ENCODE results near the gene RO60. TPM values are rescaled to one million over a fixed set of nuclear protein-coding genes. Genes with fewer than 3 reads are reported as not detected.
A peak's percentile ranks its signal among the peaks of the same experiment; 100 is the strongest.

RO60 gene
- total and polyA plus RNA-seq, 2 of the 13 experiments (the other 11 are each of a cell fraction or from before 2014, with no cell fraction given) = 20.3 to 53.7 TPM

GRCh38 chr1:193104907-193105820, 45.8 kb downstream of the RO60 start, which contains the start of gene GLRX2 (continued):
- TF ChIP-seq, protein P1, sequence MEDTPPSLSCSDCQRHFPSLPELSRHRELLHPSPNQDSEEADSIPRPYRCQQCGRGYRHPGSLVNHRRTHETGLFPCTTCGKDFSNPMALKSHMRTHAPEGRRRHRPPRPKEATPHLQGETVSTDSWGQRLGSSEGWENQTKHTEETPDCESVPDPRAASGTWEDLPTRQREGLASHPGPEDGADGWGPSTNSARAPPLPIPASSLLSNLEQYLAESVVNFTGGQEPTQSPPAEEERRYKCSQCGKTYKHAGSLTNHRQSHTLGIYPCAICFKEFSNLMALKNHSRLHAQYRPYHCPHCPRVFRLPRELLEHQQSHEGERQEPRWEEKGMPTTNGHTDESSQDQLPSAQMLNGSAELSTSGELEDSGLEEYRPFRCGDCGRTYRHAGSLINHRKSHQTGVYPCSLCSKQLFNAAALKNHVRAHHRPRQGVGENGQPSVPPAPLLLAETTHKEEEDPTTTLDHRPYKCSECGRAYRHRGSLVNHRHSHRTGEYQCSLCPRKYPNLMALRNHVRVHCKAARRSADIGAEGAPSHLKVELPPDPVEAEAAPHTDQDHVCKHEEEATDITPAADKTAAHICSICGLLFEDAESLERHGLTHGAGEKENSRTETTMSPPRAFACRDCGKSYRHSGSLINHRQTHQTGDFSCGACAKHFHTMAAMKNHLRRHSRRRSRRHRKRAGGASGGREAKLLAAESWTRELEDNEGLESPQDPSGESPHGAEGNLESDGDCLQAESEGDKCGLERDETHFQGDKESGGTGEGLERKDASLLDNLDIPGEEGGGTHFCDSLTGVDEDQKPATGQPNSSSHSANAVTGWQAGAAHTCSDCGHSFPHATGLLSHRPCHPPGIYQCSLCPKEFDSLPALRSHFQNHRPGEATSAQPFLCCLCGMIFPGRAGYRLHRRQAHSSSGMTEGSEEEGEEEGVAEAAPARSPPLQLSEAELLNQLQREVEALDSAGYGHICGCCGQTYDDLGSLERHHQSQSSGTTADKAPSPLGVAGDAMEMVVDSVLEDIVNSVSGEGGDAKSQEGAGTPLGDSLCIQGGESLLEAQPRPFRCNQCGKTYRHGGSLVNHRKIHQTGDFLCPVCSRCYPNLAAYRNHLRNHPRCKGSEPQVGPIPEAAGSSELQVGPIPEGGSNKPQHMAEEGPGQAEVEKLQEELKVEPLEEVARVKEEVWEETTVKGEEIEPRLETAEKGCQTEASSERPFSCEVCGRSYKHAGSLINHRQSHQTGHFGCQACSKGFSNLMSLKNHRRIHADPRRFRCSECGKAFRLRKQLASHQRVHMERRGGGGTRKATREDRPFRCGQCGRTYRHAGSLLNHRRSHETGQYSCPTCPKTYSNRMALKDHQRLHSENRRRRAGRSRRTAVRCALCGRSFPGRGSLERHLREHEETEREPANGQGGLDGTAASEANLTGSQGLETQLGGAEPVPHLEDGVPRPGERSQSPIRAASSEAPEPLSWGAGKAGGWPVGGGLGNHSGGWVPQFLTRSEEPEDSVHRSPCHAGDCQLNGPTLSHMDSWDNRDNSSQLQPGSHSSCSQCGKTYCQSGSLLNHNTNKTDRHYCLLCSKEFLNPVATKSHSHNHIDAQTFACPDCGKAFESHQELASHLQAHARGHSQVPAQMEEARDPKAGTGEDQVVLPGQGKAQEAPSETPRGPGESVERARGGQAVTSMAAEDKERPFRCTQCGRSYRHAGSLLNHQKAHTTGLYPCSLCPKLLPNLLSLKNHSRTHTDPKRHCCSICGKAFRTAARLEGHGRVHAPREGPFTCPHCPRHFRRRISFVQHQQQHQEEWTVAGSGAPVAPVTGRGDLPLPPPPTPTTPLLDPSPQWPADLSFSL (CRISPR knock-in tag; IDR thresholded peaks at IDR 0.05) = no peak; the same call in 1 of the 2 replicates
- TF ChIP-seq BRF2 (CRISPR knock-in tag; IDR thresholded peaks at IDR 0.05) (no peak), SALL1 (CRISPR knock-in tag; IDR thresholded peaks at IDR 0.05) (peak; percentile 67), SRSF9 (IDR thresholded peaks at IDR 0.05; ENCODE audit: borderline replicate concordance, insufficient read depth, low read depth, low read length, poor library complexity, severe bottlenecking) (no peak), ZSCAN25 (CRISPR knock-in tag; IDR thresholded peaks at IDR 0.05) (no peak), ATM (IDR thresholded peaks at IDR 0.05; ENCODE audit: borderline replicate concordance) (no peak), ZNF550 (CRISPR knock-in tag; IDR thresholded peaks at IDR 0.05; ENCODE audit: borderline replicate concordance) (no peak), RAD51 (IDR thresholded peaks at IDR 0.05; ENCODE audit: borderline replicate concordance) (no peak), CENPT (CRISPR knock-in tag; IDR thresholded peaks at IDR 0.05; ENCODE audit: low read depth) (no peak), AKNA (CRISPR knock-in tag; IDR thresholded peaks at IDR 0.05; ENCODE audit: borderline replicate concordance) (no peak), SKIL (CRISPR knock-in tag; IDR thresholded peaks at IDR 0.05; ENCODE audit: borderline replicate concordance) (no peak; the same call in 1 of the 2 replicates), TBX2 (CRISPR knock-in tag; IDR thresholded peaks at IDR 0.05; ENCODE audit: borderline replicate concordance) (no peak; the same call in 1 of the 2 replicates)

All from HepG2 (cell line).